ENCODE data around the gene ARMC3. TPM values are rescaled to one million over a fixed set of nuclear protein-coding genes. Genes with fewer than 3 reads are reported as not detected.

Gene ARMC3
- total and polyA plus RNA-seq, 2 donors (not counting 1 experiment from before 2014, with no cell fraction given), result not detected

DNA sequence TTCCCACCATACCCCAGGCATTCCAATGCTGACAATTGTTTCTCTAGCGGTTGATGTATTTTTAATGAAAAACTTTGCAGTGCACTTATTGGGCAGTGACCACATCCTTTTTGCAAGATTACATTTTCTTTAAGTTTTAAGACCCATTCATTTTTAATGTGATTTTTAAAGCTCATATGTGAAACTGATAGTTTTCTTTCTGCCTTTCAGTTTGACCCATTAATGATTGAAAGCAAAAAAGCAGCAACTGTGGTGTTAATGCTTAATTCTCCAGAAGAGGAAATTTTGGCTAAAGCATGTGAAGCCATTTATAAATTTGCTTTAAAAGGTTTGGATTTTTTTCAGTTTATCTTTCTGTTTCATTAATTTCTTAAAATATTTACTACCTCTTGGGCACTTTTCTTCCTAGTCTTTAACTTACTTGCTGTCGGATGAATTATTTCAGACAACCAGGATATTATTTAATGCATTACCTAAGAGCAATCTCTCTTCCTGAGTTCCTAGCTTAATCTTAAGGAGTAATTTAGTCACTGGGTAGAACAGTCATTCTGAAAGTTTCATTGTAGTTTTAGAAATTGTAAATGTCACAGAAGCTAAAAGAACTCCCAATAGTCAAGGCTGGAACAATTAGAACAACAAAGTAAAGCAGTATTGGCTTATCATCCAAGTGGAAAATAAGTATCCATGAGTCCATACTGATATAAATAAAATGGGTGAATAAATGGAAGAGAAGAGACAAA, 18.3 kb downstream of the ARMC3 start:
- no peaks in the 10 kb centered on the region for H3K79me2 ChIP-seq (ENCODE audit: control insufficient read depth, insufficient read depth, low read length)
- intact Hi-C loops (cut with micrococcal nuclease), result no loop called here
- Mint-ChIP-seq H3K4me1 (no peaks in the 10 kb centered on the region), H3K27ac (no peak overlapping the region), H3K4me3 (no peak overlapping the region), H3K27me3 (peaks cover 19% of the 10 kb centered on the region), H3K9me3 (ENCODE audit: insufficient read depth) (peaks cover 11% of the 10 kb centered on the region)
- CTCF ChIA-PET, result no interaction called here
- no peaks in the 10 kb centered on the region for H3K36me3 ChIP-seq (replicated peaks in 1 of 2; ENCODE audit: control extremely low read depth in 1 of 2, control insufficient read depth in 1 of 2, extremely low read depth in 1 of 2, insufficient read depth in 2 of 2, low read length in 1 of 2)
- POLR2A ChIA-PET, result no interaction called here
- no peak for ATAC-seq (ENCODE audit: low read depth)
- no peak overlapping the region for H3K27ac ChIP-seq (ENCODE audit: low read length in 2 of 2)
- TF ChIP-seq, protein P1, sequence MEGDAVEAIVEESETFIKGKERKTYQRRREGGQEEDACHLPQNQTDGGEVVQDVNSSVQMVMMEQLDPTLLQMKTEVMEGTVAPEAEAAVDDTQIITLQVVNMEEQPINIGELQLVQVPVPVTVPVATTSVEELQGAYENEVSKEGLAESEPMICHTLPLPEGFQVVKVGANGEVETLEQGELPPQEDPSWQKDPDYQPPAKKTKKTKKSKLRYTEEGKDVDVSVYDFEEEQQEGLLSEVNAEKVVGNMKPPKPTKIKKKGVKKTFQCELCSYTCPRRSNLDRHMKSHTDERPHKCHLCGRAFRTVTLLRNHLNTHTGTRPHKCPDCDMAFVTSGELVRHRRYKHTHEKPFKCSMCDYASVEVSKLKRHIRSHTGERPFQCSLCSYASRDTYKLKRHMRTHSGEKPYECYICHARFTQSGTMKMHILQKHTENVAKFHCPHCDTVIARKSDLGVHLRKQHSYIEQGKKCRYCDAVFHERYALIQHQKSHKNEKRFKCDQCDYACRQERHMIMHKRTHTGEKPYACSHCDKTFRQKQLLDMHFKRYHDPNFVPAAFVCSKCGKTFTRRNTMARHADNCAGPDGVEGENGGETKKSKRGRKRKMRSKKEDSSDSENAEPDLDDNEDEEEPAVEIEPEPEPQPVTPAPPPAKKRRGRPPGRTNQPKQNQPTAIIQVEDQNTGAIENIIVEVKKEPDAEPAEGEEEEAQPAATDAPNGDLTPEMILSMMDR (IDR thresholded peaks at IDR 0.05), result no peak
- no peak for TF ChIP-seq EZH2 (IDR thresholded peaks at IDR 0.05; ENCODE audit: borderline replicate concordance, insufficient read depth, low read depth, low read length, poor library complexity, severe bottlenecking)
- no peak overlapping the region for H3K4me2 ChIP-seq (replicated peaks; ENCODE audit: low read depth, low read length, poor library complexity, severe bottlenecking)
- H3K27me3 ChIP-seq (replicated peaks in 1 of 4; ENCODE audit: control extremely low read depth in 1 of 4, control insufficient read depth in 3 of 4, insufficient read depth in 4 of 4, low read length in 3 of 4), result no peaks in the 10 kb centered on the region
- H3K9me3 ChIP-seq (ENCODE audit: control extremely low read depth in 1 of 3, control insufficient read depth in 2 of 3, insufficient read depth in 1 of 3, low read length in 2 of 3), result peaks cover 0 to 7% (median 5%) of the 10 kb centered on the region in 3 donors
- H2AFZ ChIP-seq (ENCODE audit: insufficient read depth, low read depth, low read length, poor library complexity, severe bottlenecking), result no peak overlapping the region
- no CpG with 5 or more reads among the region's 2 CpGs for WGBS (ENCODE audit: insufficient coverage)
- DNase-seq, result no peak
- no peak overlapping the region for H3K4me3 ChIP-seq (ENCODE audit: control extremely low read depth in 1 of 5, extremely low read depth in 1 of 5, insufficient read depth in 1 of 5, low read depth in 2 of 5, low read length in 4 of 5)
- H4K20me1 ChIP-seq (ENCODE audit: control insufficient read depth, insufficient read depth, low read length, poor library complexity, severe bottlenecking), result no peaks in the 10 kb centered on the region
- no peaks in the 10 kb centered on the region for H3K4me1 ChIP-seq (ENCODE audit: control insufficient read depth in 2 of 2, insufficient read depth in 2 of 2, low read length in 2 of 2)
- H3K9ac ChIP-seq (ENCODE audit: low read length), result no peak overlapping the region

DNA sequence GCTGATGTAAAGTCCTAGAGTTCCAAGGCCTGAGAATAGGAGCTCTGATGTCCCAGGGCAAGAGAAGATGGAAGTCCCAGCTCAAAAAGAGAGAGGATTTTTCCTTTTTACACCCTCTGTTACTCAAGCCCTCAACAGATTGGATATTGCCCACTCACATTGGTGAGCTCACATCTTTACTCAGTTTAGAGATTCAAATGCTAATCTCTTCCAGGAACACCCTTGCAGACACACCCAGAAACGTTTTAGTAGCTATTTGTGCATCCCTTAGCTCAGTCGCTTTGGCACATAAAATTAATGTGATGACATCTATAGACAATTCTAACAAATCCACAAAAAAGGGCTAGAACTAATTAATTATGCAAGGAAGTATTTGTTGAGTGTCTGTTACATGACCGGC, 27.1 kb downstream of the ARMC3 start:
- intact Hi-C loops (cut with micrococcal nuclease), result no loop called here
- no peak overlapping the region for H3K27ac Mint-ChIP-seq
- TF ChIP-seq, protein P1 (IDR thresholded peaks at IDR 0.05), result no peak
- TF ChIP-seq EZH2 (IDR thresholded peaks at IDR 0.05; ENCODE audit: borderline replicate concordance, insufficient read depth, low read depth, low read length, poor library complexity, severe bottlenecking), result no peak
- Histone ChIP-seq H3K4me3 (ENCODE audit: control extremely low read depth in 1 of 5, extremely low read depth in 1 of 5, insufficient read depth in 1 of 5, low read depth in 2 of 5, low read length in 4 of 5) (no peak overlapping the region), H3K27me3 (replicated peaks in 1 of 4; ENCODE audit: control extremely low read depth in 1 of 4, control insufficient read depth in 3 of 4, insufficient read depth in 4 of 4, low read length in 3 of 4) (no peaks in the 10 kb centered on the region), H3K9ac (ENCODE audit: low read length) (no peak overlapping the region), H3K4me1 (ENCODE audit: control insufficient read depth in 2 of 2, insufficient read depth in 2 of 2, low read length in 2 of 2) (no peaks in the 10 kb centered on the region), H3K27ac (ENCODE audit: low read length in 2 of 2) (no peak overlapping the region), H3K9me3 (ENCODE audit: control extremely low read depth in 1 of 3, control insufficient read depth in 2 of 3, insufficient read depth in 1 of 3, low read length in 2 of 3) (peaks cover 0 to 5% (median 0%) of the 10 kb centered on the region in 3 donors), H3K36me3 (replicated peaks in 1 of 2; ENCODE audit: control extremely low read depth in 1 of 2, control insufficient read depth in 1 of 2, extremely low read depth in 1 of 2, insufficient read depth in 2 of 2, low read length in 1 of 2) (no peaks in the 10 kb centered on the region), H4K20me1 (ENCODE audit: control insufficient read depth, insufficient read depth, low read length, poor library complexity, severe bottlenecking) (no peaks in the 10 kb centered on the region), H2AFZ (ENCODE audit: insufficient read depth, low read depth, low read length, poor library complexity, severe bottlenecking) (no peak overlapping the region), H3K4me2 (replicated peaks; ENCODE audit: low read depth, low read length, poor library complexity, severe bottlenecking) (no peak overlapping the region), H3K79me2 (ENCODE audit: control insufficient read depth, insufficient read depth, low read length) (no peaks in the 10 kb centered on the region)
- H3K9me3 Mint-ChIP-seq (ENCODE audit: insufficient read depth), result peaks cover 3% of the 10 kb centered on the region
- WGBS (ENCODE audit: insufficient coverage), result 100% methylated on average over 1 of the region's 3 CpGs
- DNase-seq, result no peak
- no peak overlapping the region for H3K4me3 Mint-ChIP-seq
- ChIA-PET POLR2A (no interaction called here), CTCF (interaction anchor here (0.9 kb wide), 1 partner anchor 35 kb away, joined by 3 read pairs; no protein-coding TSS in a partner anchor)
- H3K27me3 Mint-ChIP-seq, result peaks cover 5% of the 10 kb centered on the region
- H3K4me1 Mint-ChIP-seq, result no peaks in the 10 kb centered on the region
- no peak for ATAC-seq (ENCODE audit: low read depth)
